PFSK-1 (cell line): ENCODE measurements around the gene LCE3E.

Source experiments
- POLR2AphosphoS5 ChIP-seq: IDR thresholded peaks from 2 replicates; pipeline ENCODE4 v1.6.1; 2012; ENCODE audit warnings: low read depth, mild to moderate bottlenecking, control low read depth, low read length, moderate library complexity
- TAF1 ChIP-seq: IDR thresholded peaks from 2 replicates; pipeline ENCODE4 v1.6.1; 2012; ENCODE audit warnings: low read length, control low read depth, borderline replicate concordance; ENCODE audit not compliant: insufficient read depth
- TF ChIP-seq, protein P1 (sequence below), 2 experiments: IDR thresholded peaks; 2 replicates each; pipeline versions ENCODE4 v1.6.1 to v1.8.0; 2011 to 2012; ENCODE audit warnings: low read depth in 2 of 2, low read length in 2 of 2, control low read depth in 1 of 2, inconsistent platforms in 1 of 2, mild to moderate bottlenecking in 1 of 2, moderate library complexity in 1 of 2; ENCODE audit not compliant: insufficient read depth in 1 of 2

DNA sequence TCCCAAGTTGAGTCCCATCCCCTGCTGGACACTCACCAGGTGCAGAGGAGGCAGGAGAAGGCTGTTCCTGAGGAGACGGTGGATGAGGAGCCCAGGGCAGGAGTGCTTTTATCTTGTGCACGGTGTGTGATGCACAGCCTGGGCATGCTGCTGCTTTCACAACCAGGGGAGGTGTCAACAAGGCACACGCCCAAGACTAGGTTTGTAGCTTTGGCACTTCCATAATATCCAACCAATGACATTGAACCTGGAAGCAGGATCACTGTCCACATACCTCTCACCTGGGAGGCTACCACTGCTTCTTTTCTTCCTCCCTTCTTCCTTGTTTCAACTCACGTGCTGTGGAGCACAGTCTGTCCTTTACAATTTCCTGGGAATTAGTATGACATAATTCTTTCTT is 13.9 kb upstream of the LCE3E start, which contains the start of gene LCE3D:
- TF ChIP-seq TAF1, result no peak
- TF ChIP-seq POLR2AphosphoS5, result no peak
- TF ChIP-seq, protein P1, sequence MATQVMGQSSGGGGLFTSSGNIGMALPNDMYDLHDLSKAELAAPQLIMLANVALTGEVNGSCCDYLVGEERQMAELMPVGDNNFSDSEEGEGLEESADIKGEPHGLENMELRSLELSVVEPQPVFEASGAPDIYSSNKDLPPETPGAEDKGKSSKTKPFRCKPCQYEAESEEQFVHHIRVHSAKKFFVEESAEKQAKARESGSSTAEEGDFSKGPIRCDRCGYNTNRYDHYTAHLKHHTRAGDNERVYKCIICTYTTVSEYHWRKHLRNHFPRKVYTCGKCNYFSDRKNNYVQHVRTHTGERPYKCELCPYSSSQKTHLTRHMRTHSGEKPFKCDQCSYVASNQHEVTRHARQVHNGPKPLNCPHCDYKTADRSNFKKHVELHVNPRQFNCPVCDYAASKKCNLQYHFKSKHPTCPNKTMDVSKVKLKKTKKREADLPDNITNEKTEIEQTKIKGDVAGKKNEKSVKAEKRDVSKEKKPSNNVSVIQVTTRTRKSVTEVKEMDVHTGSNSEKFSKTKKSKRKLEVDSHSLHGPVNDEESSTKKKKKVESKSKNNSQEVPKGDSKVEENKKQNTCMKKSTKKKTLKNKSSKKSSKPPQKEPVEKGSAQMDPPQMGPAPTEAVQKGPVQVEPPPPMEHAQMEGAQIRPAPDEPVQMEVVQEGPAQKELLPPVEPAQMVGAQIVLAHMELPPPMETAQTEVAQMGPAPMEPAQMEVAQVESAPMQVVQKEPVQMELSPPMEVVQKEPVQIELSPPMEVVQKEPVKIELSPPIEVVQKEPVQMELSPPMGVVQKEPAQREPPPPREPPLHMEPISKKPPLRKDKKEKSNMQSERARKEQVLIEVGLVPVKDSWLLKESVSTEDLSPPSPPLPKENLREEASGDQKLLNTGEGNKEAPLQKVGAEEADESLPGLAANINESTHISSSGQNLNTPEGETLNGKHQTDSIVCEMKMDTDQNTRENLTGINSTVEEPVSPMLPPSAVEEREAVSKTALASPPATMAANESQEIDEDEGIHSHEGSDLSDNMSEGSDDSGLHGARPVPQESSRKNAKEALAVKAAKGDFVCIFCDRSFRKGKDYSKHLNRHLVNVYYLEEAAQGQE (IDR thresholded peaks at IDR 0.05; ENCODE audit: insufficient read depth in 1 of 2, low read depth in 2 of 2, low read length in 2 of 2), result no peak
